T-helper 2 cell (primary cell): ENCODE results near the gene JADE2.

ENCODE experiments used
- DNase-seq, 5 experiments: peaks; one replicate each; pipeline versions ENCODE4 v3.0.0 to v3.0.0-alpha.2; 2012 to 2022

JADE2 gene

GRCh38 chr5:134530301-134531077, 5.0 kb downstream of the JADE2 start:
- no peak for DNase-seq

DNA sequence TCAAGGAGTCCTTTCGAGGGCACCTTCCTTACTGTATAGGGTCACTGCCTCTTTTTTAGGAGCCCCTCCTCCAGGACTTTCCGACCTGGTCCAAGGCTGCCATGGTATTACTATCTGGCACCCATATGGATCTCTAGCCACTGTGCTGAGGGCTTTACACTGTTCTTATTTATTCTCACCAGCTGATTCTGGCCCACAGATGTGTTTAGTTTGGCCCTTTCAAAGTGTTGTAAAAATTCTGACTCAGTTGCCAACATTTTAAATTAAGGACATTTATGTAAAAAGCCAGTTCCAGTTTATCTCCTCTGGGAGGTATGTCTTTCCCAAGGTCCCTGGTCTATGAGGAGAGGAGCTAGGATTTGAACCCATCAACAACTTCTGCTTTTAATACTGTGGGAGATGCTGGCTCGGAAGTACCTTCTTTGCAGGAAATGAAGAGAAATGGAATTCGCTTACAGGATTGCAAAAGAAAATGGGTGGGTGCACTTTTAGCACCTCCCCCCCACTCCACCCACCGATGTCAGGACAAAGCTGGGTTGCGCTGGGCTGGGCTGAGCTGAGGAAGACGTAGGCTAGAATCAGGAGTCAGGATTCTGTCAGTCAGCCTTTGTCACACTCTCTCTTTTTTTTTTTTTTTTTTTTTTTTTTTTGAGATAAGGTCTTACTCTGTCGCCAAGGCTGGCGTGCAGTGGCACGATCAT, 7.8 kb downstream of the JADE2 start:
- DNase-seq, result no peak

DNA sequence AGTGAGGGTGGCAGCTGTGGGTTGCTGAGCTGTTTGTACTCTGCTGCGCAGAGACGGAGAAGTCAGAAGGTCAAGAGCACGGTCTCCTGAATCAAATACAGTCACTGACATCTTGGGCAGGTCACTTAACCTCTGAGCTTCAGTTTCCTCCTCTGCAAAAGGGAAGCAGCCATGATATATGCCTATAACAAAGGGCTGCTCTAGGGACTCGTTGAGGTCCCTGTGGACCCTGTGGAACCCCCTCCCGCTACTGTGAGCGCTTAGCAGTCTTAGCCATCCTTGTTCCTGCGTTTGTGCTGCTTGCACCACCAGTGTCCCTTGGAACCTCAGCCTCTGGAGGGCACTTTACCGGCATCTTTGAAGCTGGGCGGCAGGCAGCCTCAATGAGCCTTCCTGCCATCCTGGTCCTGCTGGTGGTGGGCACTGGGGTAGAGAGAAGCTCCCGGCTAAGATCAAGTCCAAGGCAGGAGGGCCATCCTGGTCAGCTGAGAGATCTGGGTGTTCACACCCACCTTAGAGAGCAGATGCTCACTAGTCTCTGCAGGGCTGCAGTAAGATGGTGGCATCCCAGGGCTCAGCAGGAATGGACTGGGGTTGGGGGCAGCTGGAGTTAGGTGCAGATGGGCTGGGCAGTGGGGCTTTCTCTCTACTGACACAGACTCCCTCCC, 8.7 kb downstream of the JADE2 start:
- no peak for DNase-seq

DNA sequence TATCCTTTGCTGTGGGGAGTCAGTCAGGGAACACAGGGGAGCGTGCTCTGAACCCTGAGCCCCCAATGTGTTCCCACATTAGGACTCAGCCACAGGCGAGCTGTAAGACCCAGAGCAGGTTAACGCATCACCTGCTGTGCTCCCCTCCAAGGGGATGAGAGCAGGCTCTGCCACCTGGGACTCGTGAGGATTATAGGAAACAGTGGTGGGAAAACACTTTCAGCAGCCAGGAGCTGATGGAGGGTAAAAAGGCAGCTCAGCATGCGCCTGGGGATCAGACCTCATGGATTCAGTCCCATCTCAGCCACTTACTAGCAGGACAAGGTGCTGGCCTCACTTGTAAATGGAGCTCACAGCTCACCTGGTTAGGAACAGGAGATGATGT, 9.2 kb downstream of the JADE2 start:
- no peak for DNase-seq

DNA sequence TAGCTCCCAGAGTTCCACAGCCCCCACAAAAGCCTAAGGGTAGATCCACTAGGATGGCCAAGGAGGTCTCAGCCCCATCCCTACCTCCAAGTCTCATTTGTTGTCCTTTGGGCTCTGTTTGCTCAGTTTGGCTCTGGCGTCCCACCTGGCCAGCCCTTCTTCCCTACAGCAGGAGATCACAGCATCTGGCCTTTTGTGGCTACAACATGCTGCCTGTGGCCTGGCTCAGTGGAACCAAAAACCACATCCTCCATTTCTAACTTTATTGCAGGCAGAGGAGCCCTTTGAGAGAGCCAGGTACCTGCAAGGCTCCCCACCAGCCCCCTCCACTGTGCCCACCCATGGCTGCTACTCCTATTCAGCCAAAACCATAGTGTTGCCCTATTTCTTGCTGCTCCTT, 11.4 kb downstream of the JADE2 start:
- peak in 1 of 5 experiments; percentile 58 for DNase-seq

GRCh38 chr5:134537297-134537696, 11.8 kb downstream of the JADE2 start:
- DNase-seq, result no peak

DNA sequence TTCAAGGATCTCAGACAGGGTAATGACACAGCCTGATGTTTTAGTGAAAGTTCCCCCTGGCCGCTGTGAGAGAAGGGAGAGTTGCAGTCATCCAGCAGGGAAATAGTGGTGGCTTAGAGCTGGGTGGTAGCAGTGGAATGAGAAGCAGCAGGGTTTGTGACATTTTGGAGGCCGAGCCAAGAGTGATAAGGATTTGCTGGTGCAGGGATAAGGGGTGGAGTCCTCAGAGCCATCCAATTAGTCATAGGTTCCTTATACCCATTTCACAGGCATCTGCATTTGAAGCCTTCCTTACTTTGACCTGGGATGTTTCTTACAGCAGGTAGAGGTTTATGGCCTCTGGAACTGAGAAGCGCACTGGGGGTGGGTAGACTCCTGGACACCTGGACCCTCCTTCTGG, 12.8 kb downstream of the JADE2 start:
- DNase-seq, result no peak

- no peak for DNase-seq
These were observed 14.3 kb downstream of the JADE2 start for GRCh38 chr5:134539732-134540131.

- DNase-seq, result no peak
These were observed 15.6 kb downstream of the JADE2 start for GRCh38 chr5:134540747-134541733.

- no peak for DNase-seq
These were observed 16.4 kb downstream of the JADE2 start for GRCh38 chr5:134541736-134542376.

GRCh38 chr5:134543820-134544614, 18.5 kb downstream of the JADE2 start:
- DNase-seq, result peak in 1 of 5 experiments; percentile 55

- peak in 1 of 5 experiments; percentile 53 for DNase-seq
These were observed 19.8 kb downstream of the JADE2 start for GRCh38 chr5:134545070-134545868.

- DNase-seq, result no peak
These were observed 21.6 kb downstream of the JADE2 start for GRCh38 chr5:134547066-134547465.

GRCh38 chr5:134547579-134547978, 22.1 kb downstream of the JADE2 start:
- DNase-seq, result no peak

DNA sequence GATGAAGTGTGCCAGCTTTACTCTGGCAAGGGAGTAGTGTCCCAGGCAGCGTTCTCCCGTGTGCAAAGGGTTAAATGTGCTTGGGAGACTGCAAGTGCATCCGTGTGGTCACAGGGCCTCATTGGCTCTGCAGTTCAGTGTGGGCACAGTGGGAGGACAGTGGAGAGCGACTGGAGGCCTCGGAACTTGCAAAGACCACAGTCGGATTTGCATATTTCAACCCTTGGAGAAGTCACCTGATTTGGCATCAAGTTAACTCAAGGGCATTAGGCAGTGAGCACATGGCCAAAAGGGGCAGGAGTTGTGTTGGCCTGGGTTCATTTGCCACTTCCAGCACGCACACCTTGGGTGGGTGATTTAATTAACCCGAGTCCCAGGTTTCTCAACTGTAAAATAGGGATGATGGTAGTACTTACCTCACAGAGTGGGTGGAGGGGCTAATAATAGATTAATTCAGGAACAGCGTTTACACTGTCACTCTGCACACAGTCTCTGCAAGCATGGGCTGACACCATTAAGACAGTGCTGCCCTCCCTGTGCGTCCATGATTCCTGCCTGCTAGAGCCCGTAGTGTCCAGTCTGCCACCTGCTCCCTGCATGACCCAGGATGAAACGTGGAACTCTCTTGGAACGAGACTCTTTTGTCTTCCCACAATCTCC, 22.7 kb downstream of the JADE2 start:
- DNase-seq, result no peak

- no peak for DNase-seq
These were observed 24.2 kb downstream of the JADE2 start for GRCh38 chr5:134549714-134550113.

GRCh38 chr5:134550271-134551214, 25.1 kb downstream of the JADE2 start:
- DNase-seq, result no peak

GRCh38 chr5:134551901-134552300, 26.4 kb downstream of the JADE2 start:
- no peak for DNase-seq
